GM19467 (cell line): Measurements from ENCODE around the gene COLEC12.
"Not testable (repeated sequence)": the region's sequence is repeated elsewhere in the genome, so short reads cannot be mapped to it uniquely, and the experiment has no call there.

ENCODE experiments used
- ATAC-seq: cut with Tn5 transposase; IDR thresholded peaks from one replicate; pipeline ENCODE4 v1.9.1; 2021; ENCODE audit warnings: mild to moderate bottlenecking, moderate library complexity; ENCODE audit not compliant: unreplicated experiment

COLEC12 gene

DNA sequence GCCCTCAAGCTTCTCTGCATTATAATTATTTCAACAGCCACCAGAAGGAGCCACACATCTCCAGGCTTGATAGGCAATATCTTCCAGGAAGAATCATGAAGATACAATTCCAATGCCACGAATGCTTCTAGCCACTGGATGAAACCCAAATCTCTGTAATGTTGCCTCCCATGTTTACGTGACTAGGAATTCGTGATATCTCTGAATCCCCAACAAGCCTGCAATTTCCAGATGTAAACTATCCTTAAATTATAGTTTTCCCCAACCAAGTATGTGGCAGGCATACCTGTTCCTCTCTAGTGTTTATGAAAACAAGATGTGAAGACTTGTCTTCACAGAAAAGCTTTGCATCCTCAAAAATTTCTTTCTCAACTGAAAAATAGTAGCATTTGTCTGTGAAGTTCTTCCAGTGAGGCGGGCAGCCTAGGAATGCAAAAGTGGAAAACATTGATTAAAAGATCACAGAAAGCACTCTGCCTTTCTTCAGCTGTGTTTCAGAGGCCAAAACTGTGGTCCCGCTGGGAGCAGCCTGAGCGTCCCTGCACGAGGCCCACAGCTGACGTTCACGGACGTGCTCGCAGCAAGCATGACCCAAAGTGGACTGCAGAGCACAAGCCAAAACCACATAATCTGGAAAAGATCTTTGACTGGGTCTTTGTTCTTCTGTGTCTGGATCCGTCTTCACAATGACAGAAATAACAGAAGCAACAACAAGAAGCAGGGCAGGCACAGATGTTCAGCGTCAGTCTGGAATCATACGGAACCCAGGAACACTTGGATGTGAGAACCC, 167.6 kb downstream of the COLEC12 start:
- ATAC-seq = no peak

DNA sequence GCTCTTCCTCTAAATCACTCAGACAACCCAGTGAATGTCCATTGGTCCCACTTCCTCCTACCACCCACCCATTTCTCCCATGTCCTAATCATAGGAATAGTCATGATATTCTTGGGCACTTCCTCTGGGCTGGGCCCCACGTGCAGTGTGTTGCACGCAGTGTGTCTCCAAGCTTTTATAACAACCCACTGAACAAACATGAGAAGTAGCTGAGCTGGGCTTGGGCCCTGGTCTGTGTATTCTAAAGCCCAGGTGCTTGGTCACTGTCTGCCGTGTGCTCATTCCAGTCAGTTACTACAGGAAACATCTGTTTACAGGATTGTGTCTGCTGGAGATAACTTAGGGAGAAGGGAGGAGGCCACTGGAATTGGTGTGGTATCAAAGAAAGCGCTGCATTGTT, 168.5 kb downstream of the COLEC12 start:
- ATAC-seq = no peak

DNA sequence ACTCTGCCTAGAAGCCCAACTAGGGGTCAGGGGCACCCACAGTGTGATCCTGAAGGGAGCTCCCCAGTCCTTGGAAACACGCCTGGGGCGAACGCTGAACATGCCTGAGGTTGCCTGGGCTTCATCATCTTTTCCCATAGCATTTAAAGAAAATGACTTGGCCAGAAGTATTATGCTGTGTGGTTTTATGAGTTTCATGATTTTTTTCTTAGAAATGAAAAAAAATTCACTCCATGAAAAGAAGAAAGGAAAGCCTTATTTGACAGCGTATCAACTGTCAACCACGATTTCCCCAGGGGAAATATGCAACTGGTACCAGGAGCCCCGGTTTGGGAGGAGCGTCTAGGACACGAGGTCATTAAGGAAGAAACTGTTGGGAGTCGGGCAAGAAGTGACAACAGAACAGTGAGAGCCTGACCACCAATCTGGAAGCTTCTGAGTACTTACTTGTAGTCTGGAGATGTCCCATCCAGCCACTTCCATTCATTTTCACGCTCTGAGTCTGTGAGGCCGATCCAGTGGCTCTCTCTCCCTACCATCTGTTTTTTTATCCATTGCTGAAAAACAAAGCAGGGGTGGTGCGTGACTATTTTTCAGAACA, 169.2 kb downstream of the COLEC12 start:
- no peak for ATAC-seq

DNA sequence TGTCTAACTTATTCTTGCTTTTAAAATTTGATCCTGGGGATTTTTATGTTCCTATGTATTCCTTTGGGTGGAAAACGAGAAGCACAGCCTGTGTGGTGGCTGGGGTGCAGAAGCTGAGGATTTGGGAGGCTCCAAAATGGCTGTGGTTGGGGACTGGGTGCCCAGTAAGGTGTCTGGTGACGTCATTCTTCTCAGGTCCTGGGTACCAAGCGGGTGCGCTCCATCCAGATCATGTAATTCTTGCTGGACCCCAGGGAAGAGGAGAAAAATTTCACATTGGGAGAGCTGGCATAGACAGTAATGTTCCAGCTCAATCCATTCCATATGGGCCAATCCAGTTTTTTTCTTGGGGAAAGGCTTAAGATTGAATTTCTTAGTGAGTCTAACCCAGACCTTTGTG, 171.6 kb downstream of the COLEC12 start:
- ATAC-seq = no peak

DNA sequence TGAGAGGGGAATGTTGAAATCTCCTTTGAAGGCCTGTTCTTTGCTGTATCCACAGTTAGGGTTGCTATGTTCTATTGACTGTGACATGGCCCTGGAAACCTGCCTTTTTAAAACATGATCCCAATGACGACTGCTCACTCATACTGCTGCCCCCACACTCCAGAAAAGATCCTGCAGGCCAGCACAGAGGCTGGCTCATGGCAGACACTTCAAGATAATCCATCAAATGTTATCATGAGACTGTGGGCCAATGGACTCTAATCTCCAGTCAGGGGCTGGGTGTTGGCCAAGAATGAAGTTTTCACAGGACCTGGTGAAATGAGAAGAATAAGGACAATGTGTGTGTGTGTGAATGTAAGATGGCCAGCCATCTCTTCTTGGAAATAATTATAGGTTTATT, 173.7 kb downstream of the COLEC12 start:
- ATAC-seq = no peak

DNA sequence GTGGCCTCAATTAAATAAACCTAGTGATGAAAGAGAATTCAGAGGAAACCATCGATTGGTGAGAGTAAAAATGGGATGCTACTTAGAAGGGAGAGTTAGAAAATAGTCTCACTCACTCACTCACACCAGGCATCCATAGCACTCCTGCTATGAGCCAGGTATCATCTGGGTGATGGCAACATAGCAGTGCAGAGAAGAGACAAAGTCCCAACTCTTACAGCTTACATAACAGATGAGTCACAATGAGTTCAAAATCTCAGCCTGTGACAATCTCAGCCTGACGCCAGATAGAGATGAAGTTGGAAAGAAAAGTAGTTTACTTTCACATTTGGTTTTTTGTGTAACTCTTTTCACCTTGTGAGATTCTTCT, 177.3 kb downstream of the COLEC12 start:
- ATAC-seq = no peak

DNA sequence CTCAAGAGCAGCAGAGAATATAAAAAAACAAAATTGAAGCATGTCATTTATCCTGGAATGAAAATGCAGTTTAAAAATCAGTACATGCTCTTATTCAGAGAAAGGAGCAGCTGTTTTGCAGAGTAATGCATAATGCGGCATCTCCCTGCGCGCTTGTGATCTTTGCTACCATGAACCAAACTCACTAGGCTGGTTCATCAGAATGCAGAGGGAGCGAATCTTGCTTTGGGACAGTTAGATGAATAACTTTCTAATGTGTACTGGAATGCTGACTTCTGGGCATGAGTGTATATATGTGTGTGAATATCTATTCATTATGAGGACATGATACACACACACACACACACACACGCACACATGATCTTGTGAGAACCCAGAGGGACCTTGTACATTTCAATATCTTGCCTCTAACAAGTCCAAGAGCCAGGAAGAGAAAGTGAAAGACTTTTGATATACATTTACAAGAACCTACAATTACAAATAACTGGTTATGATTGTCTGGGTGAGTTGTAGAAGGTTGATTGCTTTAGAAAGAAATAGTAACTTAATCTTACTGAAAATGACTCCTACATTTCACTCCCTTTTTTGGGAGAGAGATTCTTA, 178.5 kb downstream of the COLEC12 start:
- no peak for ATAC-seq

DNA sequence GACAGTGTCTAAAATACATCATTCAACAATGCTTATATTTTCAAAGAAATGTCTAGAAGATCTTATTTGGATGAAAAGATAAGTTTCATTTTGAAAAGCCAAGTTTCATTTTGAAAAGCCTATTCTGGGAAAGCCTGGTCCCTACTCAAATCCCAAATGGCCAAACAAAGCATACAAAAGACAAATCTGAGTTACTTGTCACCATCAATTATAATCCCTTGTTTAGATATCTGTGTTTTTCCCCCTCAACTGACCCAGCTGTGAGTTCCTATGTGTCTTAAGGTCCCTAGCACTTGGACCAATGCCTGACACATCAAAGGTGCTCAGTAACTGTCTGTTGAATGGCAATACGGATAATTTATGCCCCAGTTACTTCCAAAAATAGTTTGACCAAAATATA, 180.3 kb downstream of the COLEC12 start:
- no peak for ATAC-seq

DNA sequence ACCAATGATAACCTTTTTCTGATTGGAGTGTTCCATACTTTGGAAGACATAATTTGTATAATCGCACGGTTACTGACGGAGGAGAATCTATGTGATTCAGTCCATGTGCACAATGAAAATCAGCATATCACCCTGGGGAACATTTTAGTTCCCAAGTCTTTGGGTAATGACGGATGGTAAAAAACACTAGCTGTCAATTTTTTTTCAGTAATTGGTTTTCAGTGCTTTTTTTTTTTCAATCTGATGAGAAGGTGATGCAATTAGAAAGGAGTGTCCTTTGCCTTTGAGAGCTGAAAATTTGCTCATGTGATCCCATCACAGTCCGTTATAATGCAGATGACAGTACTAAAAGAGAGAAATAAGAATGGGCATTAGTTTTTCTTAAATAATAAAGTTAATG, 180.8 kb downstream of the COLEC12 start:
- no peak for ATAC-seq

DNA sequence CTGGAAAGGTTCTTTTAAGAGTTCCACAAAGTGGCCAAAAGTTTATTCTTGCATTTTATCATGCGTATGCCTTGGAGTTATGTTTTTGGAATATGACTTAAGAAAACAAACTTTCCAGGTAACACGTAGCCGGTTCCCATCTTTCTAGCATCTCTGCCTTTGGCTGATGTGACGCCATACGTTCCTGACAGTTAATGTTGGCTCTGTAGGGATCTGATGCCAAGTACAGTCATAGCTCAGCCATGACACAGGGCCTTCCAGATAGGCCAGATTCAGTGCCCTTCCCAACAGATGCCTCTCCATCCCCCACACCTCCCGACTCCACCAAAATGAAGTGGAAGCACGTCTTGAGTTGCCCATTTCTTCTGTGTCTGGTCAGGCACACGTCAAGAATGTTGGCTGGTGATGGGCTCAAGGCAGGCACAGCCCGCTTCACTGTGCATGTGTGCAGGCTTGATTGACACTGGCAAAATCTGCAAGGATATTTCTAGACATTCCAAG, 181.7 kb downstream of the COLEC12 start:
- no peak for ATAC-seq

DNA sequence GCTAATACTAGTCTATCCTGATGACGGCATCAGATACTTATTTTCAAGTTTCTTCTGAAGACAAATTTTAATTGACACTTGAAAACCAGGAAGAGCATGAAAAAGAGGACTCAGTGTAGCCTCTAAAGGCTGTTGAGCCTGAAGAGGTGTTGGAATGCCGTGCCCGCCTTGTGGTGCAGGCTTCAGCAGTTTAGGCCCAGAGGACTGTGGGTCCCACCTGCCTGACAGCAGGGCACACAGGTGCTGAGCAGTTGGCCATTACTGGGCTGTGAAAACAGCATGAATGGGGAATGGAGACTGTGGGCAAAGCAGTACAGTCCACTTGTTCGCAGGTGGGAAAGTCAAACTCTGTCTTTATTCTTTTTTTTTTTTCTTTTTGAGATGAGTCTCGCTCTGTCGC, 182.9 kb downstream of the COLEC12 start:
- no peak for ATAC-seq

DNA sequence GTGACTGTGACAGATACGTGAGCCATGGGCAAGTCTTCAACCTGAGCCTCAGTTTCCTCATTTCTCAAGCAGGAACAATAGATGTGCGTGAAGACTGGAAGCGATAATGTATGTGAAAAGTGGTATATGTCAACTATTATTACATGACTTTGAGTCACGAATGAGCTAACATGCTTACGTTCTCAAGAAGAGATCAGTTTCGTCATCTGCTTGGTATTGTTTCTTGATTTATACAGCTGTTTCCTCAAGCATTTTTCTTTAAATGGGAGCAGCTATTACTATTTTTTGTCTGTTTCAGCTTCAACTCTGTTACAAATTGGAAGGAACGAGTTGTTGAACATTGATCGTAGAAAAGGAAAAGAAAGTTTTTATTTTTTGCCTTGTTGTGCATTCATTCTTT, 184.1 kb downstream of the COLEC12 start:
- ATAC-seq = no peak

DNA sequence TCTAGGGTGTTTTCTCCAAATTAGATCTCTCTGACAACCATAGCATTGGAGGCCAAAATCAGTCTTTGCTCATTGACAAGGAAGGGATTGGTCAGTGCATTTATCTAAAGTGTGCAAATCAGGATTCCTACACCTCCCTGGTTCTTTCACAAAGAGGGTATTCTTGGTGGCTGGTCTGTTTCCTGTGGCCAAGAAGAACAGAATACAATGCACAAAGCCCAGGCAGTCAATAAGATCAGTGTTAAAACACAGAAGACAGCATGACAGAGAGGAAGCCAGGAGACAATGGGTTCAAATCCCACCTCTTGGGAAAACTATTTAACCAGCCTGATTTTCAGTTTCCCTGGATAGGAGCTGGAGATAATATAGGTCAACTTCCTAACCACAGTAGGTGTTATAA, 186.6 kb downstream of the COLEC12 start:
- no peak for ATAC-seq

DNA sequence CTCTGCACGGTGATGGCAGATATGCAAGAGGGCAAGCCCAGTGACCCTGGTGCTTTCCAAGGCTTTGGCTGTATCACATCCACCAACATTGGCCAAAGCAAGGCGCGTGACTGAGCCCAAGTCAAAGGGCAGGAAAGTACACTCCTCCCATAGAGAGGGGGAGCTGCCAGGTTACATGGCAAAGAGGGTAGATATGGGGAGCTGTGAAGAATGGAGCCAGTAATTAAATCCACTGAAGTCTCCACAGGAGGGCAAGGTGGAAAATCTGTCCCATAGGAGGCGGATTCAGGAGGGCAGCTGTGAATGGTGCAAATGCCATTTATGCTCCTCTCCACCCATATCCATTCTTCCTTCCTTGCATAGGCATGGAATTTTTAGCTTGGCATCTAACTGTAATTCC, 188.1 kb downstream of the COLEC12 start:
- no peak for ATAC-seq

DNA sequence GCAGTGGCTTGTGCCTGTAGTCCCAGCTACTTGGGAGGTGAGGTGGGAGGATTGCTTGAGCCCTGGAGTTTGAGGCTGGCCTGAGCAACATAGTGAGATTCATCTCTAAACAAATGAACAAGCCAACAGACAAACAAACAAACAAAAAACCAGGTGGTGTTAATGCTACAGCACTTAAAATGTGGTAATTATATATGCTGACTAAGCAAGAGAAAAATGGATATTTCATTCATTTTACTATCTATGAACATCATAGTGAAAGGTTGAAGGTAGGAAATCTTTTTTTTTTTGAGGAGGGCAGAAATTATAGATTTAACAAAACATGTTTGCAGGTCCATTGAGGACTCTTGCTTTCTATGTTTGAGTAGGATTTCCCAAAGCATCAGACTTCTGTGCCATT, 190.5 kb downstream of the COLEC12 start:
- ATAC-seq = no peak

DNA sequence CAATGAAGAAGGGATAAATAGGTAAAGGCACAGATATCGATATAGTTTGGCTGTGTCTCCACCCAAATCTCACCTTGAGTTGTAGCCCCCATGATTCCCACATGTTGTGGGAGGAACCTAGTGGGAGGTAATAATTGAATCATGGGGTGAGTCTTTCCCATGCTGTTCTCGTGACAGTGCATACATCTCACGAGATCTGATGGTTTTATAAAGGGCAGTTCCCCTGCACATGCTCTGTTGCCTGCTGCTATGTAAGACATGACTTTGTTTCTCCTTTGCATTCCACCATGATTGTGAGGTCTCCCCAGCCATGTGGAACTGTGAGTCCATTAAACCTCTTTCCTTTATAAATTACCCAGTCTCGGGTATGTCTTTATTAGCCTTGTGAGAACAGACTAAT, 192.4 kb downstream of the COLEC12 start:
- not testable (repeated sequence) for ATAC-seq

DNA sequence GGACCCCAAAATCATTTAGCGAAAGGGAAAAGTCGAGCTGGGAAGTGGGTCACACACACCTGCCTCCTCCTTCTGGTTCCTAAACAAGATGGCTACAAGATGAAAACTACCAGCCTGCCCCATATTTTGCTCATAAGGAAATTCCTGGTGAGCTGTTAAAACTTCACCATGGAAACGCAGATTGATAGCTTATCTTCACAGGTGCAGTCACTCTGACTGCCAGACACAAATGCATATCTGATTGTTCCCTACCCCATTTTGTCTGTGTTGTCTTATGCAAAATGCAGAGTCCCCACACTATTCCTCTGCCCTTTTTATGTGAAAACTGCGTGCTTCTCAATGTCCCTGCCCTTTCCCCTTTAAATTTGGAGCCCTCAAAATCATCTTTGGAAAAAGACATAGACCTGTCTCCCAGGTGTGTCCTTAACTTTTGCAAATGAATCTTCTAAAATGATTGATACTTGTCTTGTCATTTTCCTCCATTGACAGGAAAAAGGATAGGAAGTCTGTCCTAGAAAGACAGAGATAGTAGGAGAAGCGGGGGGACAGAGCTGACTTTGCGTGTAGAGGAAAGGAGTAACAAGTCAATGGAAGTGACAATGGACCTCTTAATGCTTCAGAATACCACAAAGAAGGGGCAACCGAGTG, 193.8 kb downstream of the COLEC12 start:
- no peak for ATAC-seq

DNA sequence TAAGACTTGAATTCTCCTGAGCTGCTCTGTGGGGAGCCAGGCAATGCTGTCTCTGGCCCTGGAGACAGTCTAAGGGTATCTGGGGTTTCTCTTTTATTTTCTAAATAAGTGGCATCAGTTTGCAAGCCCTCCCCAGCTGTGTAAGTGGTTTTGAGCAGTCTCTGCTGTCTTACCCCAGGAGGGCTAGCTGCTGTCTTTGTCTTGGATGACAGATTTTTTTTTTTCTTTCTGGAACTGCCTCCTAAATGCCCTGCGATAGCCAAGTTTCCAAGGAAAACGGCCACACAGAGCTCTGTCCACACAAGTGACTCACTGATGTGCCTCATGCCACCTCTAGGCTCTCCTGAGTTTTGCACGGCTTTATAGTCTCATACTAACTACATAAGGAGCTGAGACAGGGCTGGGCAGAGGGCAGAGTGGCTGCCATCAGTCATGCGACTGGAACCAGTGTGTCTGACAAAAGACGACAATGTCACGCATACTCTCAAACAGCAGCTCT, 195.4 kb downstream of the COLEC12 start:
- ATAC-seq = no peak

DNA sequence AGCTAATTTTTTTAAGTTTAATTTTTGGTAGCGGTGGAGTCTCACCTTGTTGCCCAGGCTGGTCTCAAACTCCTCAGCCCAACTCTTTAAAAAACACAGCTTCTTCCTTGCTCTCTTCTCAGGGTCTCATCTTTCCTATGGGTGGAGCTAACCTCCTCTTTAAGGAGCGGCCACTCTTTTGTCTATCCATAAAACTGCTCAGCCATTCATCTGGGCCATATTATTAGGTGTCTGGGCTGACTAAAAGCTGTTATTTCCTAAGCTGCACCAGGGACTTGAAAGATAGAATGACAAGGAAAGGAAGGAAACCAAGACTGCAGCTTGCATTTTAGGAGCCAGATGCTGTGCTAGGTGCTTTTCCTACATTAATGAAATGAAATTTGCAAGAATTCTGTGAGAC, 196.9 kb downstream of the COLEC12 start:
- no peak for ATAC-seq

DNA sequence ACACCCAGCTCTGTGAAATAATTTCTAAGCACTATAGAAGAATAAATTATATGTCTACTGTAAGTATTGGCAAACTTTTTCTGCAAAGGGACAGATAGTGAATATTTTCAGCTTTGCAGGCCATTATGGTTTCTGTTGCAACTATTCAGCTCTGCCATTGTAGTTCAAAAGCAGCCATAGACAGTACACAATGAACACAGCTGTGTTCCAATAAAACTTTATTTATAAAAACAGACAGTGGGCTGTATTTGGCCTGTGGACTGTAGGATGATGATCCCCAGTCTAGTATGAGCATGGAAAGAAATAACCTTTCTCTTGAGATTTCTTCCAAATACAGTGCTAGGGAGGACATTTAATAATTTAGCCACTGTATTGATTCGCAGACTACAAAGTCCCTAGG, 197.5 kb downstream of the COLEC12 start:
- ATAC-seq = no peak

DNA sequence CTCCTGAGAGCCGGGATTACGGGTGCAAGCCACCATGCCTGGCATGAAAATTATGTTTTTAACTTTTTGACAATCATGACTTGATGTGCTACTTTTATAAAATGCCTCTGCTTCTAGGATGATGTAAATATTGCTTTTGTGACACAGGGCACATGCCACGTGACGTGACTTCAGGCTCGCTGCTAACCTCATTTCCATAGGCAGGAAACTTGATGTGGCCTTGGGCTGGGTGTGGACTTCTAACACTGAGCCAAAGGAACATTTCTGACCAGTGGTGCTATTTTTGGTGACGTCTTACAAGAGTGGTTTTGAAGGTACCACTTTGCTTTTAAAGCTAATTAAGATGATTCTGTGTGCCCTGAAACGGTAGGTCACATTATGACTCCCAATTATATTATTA, 198.4 kb downstream of the COLEC12 start:
- no peak for ATAC-seq

DNA sequence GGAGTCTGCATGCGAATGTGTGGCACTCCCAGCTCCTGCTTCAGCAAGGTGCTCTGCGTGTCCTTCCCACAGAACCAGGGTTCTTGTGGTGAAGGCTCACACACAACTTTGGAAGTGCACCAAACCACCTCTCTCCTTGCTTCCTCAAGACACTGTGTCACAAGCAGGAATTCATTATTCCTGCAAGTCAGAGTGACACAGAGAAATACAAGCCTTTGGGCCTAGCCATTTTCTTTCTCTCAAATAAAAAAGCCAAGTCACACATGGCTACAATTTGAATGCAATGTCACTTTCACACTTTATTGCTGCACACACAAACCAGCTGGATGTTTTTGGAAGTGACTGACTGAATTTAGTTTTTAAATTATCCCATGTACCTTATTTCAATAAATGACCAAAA, 202.6 kb downstream of the COLEC12 start:
- no peak for ATAC-seq
